DND-41 (cell line): Measurements from ENCODE around the gene SFXN5.

ENCODE experiments used
- CTCF ChIP-seq: IDR thresholded peaks from 2 replicates; pipeline ENCODE4 v1.5.1; 2012; ENCODE audit warnings: borderline replicate concordance, low read length, moderate library complexity, mild to moderate bottlenecking; ENCODE audit not compliant: poor library complexity, severe bottlenecking; ENCODE audit errors: extremely low read depth
- EZH2 ChIP-seq: IDR thresholded peaks from 3 replicates; pipeline ENCODE4 v1.6.1; 2012; ENCODE audit warnings: borderline replicate concordance, low read depth, mild to moderate bottlenecking, moderate library complexity, low read length, inconsistent platforms; ENCODE audit not compliant: severe bottlenecking

DNA sequence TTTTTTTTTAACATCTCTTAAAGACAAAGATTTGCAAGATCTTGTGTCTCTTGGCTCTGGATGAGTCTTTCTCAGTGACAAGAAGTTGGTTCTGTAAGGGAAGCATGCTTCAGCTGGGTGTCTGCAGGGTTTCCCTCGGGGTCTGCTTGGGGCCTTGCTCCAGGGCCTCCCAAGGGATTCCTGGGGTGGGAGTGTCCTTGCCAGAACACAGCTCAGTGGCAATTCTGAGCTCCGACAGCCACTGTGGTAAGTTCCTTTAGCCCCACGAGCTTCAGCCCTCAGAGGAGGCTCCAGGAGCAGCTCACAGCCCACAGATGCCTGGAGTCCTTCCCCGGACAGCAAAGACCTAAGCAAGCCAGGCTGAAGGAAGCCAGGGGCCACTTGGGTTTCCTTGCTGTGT is 101.8 kb downstream of the SFXN5 start:
- no peak for TF ChIP-seq CTCF
- TF ChIP-seq EZH2: no peak
